ENCODE measurements around the gene TYROBP.

The TYROBP gene

DNA sequence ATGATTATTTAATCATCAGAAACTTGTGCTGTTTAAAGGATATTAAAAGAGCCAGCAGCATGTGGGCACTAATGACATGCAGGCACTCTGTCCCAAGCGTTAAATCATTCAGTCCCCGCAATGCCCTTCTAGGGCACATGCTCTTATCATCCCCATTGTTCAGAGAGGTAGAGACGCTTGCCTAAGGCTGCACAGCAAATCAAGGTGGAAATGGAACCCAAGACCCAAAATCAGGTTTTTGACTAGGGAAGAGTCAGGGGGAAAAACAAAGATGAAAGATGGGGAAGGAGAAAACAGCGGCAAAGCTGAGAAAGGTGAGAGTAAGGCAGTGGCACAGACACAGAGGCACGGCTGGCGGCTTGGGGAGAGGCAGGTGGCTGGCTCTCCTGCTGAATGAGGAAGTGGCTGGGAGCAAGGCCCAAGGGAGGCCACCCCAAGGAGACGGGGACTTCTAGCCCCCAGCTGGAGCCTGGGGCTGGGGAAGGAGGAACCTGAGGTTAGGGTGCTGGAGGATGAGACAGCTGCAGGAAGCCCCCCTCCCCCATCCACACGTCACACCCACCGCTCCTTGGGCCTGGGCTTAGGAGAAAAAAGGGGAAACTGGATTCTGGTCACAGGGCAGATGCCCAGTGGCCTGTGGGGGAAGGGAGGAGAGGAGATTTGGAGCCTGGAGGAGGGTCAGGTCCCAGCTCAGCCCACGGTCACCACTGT lies 1.0 kb upstream of the TYROBP start:
- CTCF ChIA-PET: interaction anchor here (1.7 to 4.4 kb wide), 4 partner anchors 11 to 25 kb away, joined by 6 to 16 read pairs (median 10); no protein-coding TSS in a partner anchor
- Histone ChIP-seq H3K27ac (ENCODE audit: insufficient read depth in 1 of 2, low read depth in 1 of 2, low read length in 2 of 2, poor library complexity in 1 of 2, severe bottlenecking in 2 of 2) (peak overlapping the region; percentile 85 to 90), H3K4me3 (ENCODE audit: control insufficient read depth in 1 of 7, extremely low read depth in 1 of 7, insufficient read depth in 4 of 7, low read depth in 2 of 7, low read length in 6 of 7) (peak overlapping the region in 5 of 7 experiments; percentile 22 to 68 (median 44)), H3K9me3 (ENCODE audit: control extremely low read depth in 1 of 5, control insufficient read depth in 4 of 5, insufficient read depth in 2 of 5, low read depth in 1 of 5, low read length in 4 of 5) (no peaks in the 10 kb centered on the region), H3K36me3 (ENCODE audit: control insufficient read depth in 4 of 4, insufficient read depth in 4 of 4, low read length in 3 of 4) (no peaks in the 10 kb centered on the region), H3K4me1 (ENCODE audit: control extremely low read depth in 1 of 4, control insufficient read depth in 4 of 4, insufficient read depth in 4 of 4, low read length in 3 of 4) (peaks cover 11 to 80% (median 55%) of the 10 kb centered on the region in 4 experiments), H3K27me3 (replicated peaks in 2 of 5; ENCODE audit: control insufficient read depth in 4 of 5, insufficient read depth in 5 of 5, low read length in 4 of 5) (no peaks in the 10 kb centered on the region)
- POLR2A ChIA-PET: interaction anchor here (0.8 to 2.1 kb wide), 7 partner anchors 9 to 29 kb away, joined by 3 to 15 read pairs (median 5); partner anchors contain the start of gene NFKBID
- WGBS (ENCODE audit: insufficient coverage): 28% methylated on average over 5 of the region's 10 CpGs
- peak; percentile 97 to 99 (median 99) for DNase-seq

DNA sequence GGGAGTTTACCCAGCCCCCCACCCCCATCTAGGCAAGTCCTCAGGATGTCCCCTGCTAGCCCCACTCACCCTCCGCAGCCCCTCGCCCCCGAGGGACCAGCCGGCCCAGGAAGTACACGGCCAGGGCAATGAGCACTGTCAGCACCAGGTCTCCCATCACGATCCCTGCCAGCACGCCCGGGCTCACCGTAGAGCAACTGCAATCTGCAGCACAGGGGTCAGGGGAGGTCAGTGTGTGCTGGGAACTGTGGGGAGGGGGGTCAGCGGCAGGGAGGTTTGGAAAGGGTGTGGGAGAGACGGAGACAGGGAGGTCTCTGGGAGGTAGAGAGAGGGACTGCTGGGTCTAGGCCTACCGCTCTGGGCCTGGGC lies 734 bp downstream of the TYROBP start:
- CTCF ChIA-PET: no interaction called here
- peaks cover 13 to 94% (median 73%) of the 10 kb centered on the region in 4 experiments for H3K4me1 ChIP-seq (ENCODE audit: control extremely low read depth in 1 of 4, control insufficient read depth in 4 of 4, insufficient read depth in 4 of 4, low read length in 3 of 4)
- DNase-seq: no peak

DNA sequence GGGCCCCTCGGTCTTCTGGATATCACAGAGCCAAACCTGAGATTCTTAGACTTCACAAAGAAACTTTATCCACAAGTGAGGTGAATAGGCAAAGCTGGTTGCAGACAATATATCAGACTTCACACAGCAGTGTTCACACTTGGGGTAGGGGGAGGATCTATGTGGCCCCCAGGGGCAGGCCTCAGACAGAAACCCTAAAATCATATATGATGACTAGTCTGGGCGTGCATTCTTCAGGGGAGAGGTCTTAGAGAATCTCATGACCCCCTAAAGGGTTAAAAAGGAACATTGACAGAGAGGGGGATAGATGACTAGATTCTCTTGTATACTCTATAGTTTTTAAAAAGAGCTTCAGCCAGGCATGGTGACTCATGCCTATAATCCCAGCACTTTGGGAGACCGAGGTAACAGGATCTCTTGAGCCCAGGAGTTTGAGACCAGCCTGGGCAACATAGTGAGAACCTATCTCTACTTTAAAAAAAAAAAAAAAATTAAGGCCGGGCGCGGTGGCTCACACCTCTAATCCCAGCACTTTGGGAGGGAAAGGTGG lies 2.8 kb downstream of the TYROBP start:
- Histone ChIP-seq H3K27ac (ENCODE audit: insufficient read depth in 1 of 2, low read depth in 1 of 2, low read length in 2 of 2, poor library complexity in 1 of 2, severe bottlenecking in 2 of 2) (peak overlapping the region; percentile 70 to 94), H3K4me1 (ENCODE audit: control extremely low read depth in 1 of 4, control insufficient read depth in 4 of 4, insufficient read depth in 4 of 4, low read length in 3 of 4) (peaks cover 21 to 93% (median 80%) of the 10 kb centered on the region in 4 experiments), H3K4me3 (ENCODE audit: control insufficient read depth in 1 of 7, extremely low read depth in 1 of 7, insufficient read depth in 4 of 7, low read depth in 2 of 7, low read length in 6 of 7) (peak overlapping the region in 3 of 7 experiments; percentile 2 to 27 (median 6)), H3K9me3 (ENCODE audit: control extremely low read depth in 1 of 5, control insufficient read depth in 4 of 5, insufficient read depth in 2 of 5, low read depth in 1 of 5, low read length in 4 of 5) (no peaks in the 10 kb centered on the region), H3K27me3 (replicated peaks in 2 of 5; ENCODE audit: control insufficient read depth in 4 of 5, insufficient read depth in 5 of 5, low read length in 4 of 5) (no peaks in the 10 kb centered on the region), H3K36me3 (ENCODE audit: control insufficient read depth in 4 of 4, insufficient read depth in 4 of 4, low read length in 3 of 4) (no peaks in the 10 kb centered on the region)
- DNase-seq: no peak
- ChIA-PET POLR2A (interaction anchor here (0.6 to 1.2 kb wide), 2 partner anchors 26 to 44 kb away, joined by 3 to 4 read pairs; no protein-coding TSS in a partner anchor), CTCF (interaction anchor here (0.7 to 3.1 kb wide), 5 partner anchors 20 to 26 kb away, joined by 3 to 11 read pairs (median 3); no protein-coding TSS in a partner anchor)
- 40% methylated on average over 1 of the region's 6 CpGs for WGBS (ENCODE audit: insufficient coverage)

More for the DNA sequence above, 734 bp downstream of the TYROBP start:
- H3K27ac ChIP-seq (ENCODE audit: insufficient read depth in 1 of 2, low read depth in 1 of 2, low read length in 2 of 2, poor library complexity in 1 of 2, severe bottlenecking in 2 of 2): peak overlapping the region in 1 of 2 experiments; percentile 90
- H3K36me3 ChIP-seq (ENCODE audit: control insufficient read depth in 4 of 4, insufficient read depth in 4 of 4, low read length in 3 of 4): no peaks in the 10 kb centered on the region
- H3K9me3 ChIP-seq (ENCODE audit: control extremely low read depth in 1 of 5, control insufficient read depth in 4 of 5, insufficient read depth in 2 of 5, low read depth in 1 of 5, low read length in 4 of 5): no peaks in the 10 kb centered on the region
- 90% methylated on average over 10 of the region's 12 CpGs for WGBS (ENCODE audit: insufficient coverage)
- peak overlapping the region in 3 of 7 experiments; percentile 56 to 66 (median 65) for H3K4me3 ChIP-seq (ENCODE audit: control insufficient read depth in 1 of 7, extremely low read depth in 1 of 7, insufficient read depth in 4 of 7, low read depth in 2 of 7, low read length in 6 of 7)
- no peaks in the 10 kb centered on the region for H3K27me3 ChIP-seq (replicated peaks in 2 of 5; ENCODE audit: control insufficient read depth in 4 of 5, insufficient read depth in 5 of 5, low read length in 4 of 5)
- POLR2A ChIA-PET: interaction anchor here (0.8 to 1.0 kb wide), 2 partner anchors 14 to 24 kb away, joined by 3 read pairs; no protein-coding TSS in a partner anchor

DNA sequence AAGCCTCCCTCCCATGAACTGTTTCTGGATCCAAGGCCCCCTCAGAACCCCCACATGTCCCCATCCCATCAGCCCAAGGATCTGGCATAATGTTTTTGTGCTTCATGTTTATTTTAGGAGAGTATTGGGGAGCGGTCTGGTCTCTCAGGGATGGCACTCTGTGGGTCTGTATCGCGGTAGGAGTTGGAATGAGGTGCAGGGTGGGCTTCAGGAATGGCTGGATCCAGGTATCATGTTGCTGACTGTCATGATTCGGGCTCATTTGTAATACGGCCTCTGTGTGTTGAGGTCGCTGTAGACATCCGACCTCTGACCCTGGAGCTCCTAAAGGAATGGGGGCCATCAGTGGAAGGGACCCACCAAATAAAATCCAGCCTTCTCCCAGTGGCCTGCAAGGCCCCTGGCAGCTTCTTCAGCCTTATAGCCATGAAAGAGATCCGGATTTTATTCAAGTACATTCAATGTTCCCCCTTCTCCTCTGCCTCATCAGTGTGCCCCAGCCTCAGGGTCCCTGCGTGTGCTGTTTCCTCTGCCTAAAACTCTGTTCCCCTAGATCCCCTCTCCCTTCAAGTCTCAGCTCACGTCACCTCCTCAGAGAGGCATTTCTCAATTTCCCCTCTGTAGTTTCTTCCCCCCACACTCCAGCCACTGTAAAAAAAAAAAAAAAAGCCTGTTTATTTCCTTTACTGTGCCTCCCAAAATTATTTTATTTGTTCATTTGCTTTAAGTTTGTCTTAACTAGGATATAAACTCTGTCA lies 3.6 kb downstream of the TYROBP start:
- Histone ChIP-seq H3K4me3 (ENCODE audit: control insufficient read depth in 1 of 7, extremely low read depth in 1 of 7, insufficient read depth in 4 of 7, low read depth in 2 of 7, low read length in 6 of 7) (peak overlapping the region in 4 of 7 experiments; percentile 27 to 90 (median 68)), H3K36me3 (ENCODE audit: control insufficient read depth in 4 of 4, insufficient read depth in 4 of 4, low read length in 3 of 4) (no peaks in the 10 kb centered on the region), H3K9me3 (ENCODE audit: control extremely low read depth in 1 of 5, control insufficient read depth in 4 of 5, insufficient read depth in 2 of 5, low read depth in 1 of 5, low read length in 4 of 5) (no peaks in the 10 kb centered on the region), H3K4me1 (ENCODE audit: control extremely low read depth in 1 of 4, control insufficient read depth in 4 of 4, insufficient read depth in 4 of 4, low read length in 3 of 4) (peaks cover 21 to 86% (median 74%) of the 10 kb centered on the region in 4 experiments), H3K27me3 (replicated peaks in 2 of 5; ENCODE audit: control insufficient read depth in 4 of 5, insufficient read depth in 5 of 5, low read length in 4 of 5) (no peaks in the 10 kb centered on the region), H3K27ac (ENCODE audit: insufficient read depth in 1 of 2, low read depth in 1 of 2, low read length in 2 of 2, poor library complexity in 1 of 2, severe bottlenecking in 2 of 2) (peak overlapping the region; percentile 70 to 94)
- POLR2A ChIA-PET: interaction anchor here (1.2 kb wide), 1 partner anchor 27 kb away, joined by 4 read pairs; no protein-coding TSS in a partner anchor
- WGBS (ENCODE audit: insufficient coverage): 73% methylated on average over 10 of the region's 10 CpGs
- CTCF ChIA-PET: interaction anchor here (0.7 to 3.1 kb wide), 5 partner anchors 19 to 27 kb away, joined by 3 to 11 read pairs (median 3); no protein-coding TSS in a partner anchor
- DNase-seq: peak in 2 of 3 donors; percentile 52 to 61

DNA sequence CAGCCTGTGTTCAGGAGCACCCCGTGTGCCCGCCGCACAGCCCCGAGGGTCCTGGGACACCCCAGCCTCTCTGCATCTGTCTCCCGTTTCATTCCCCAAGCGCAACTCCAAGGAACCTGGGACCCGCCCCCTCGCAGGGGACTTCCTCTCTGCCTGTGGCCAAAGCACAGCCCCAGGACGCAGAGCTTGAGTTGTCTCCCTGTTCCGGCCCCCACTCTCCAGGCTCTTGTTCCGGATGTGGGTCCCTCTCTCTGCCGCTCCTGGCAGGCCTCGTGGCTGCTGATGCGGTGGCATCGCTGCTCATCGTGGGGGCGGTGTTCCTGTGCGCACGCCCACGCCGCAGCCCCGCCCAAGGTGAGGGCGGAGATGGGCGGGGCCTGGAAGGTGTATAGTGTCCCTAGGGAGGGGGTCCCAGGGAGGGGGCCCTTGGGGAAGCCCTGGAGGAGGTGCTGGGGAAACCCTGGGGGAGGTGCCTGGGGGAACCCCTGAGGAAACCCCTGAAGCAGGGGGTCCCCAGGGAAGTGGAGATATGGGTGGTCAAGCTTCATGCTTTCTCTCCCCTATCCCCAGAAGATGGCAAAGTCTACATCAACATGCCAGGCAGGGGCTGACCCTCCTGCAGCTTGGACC lies 4.4 kb downstream of the TYROBP start:
- Histone ChIP-seq H3K36me3 (ENCODE audit: control insufficient read depth in 4 of 4, insufficient read depth in 4 of 4, low read length in 3 of 4) (peaks cover 0 to under 1% (median 0%) of the 10 kb centered on the region in 4 experiments), H3K9me3 (ENCODE audit: control extremely low read depth in 1 of 5, control insufficient read depth in 4 of 5, insufficient read depth in 2 of 5, low read depth in 1 of 5, low read length in 4 of 5) (no peaks in the 10 kb centered on the region), H3K27me3 (replicated peaks in 2 of 5; ENCODE audit: control insufficient read depth in 4 of 5, insufficient read depth in 5 of 5, low read length in 4 of 5) (no peaks in the 10 kb centered on the region), H3K4me1 (ENCODE audit: control extremely low read depth in 1 of 4, control insufficient read depth in 4 of 4, insufficient read depth in 4 of 4, low read length in 3 of 4) (peaks cover 17 to 82% (median 71%) of the 10 kb centered on the region in 4 experiments), H3K27ac (ENCODE audit: insufficient read depth in 1 of 2, low read depth in 1 of 2, low read length in 2 of 2, poor library complexity in 1 of 2, severe bottlenecking in 2 of 2) (peak overlapping the region; percentile 80 to 94), H3K4me3 (ENCODE audit: control insufficient read depth in 1 of 7, extremely low read depth in 1 of 7, insufficient read depth in 4 of 7, low read depth in 2 of 7, low read length in 6 of 7) (peak overlapping the region; percentile 16 to 90 (median 84))
- ChIA-PET CTCF (interaction anchor here (1.2 to 3.1 kb wide), 2 partner anchors 8 to 23 kb away, joined by 3 to 11 read pairs; no protein-coding TSS in a partner anchor), POLR2A (interaction anchor here (0.6 to 1.0 kb wide), 3 partner anchors 22 to 485 kb away, joined by 3 to 4 read pairs (median 4); no protein-coding TSS in a partner anchor)
- 0% methylated on average over 12 of the region's 24 CpGs for WGBS (ENCODE audit: insufficient coverage)
- DNase-seq: peak; percentile 94 to 98 (median 97)

DNA sequence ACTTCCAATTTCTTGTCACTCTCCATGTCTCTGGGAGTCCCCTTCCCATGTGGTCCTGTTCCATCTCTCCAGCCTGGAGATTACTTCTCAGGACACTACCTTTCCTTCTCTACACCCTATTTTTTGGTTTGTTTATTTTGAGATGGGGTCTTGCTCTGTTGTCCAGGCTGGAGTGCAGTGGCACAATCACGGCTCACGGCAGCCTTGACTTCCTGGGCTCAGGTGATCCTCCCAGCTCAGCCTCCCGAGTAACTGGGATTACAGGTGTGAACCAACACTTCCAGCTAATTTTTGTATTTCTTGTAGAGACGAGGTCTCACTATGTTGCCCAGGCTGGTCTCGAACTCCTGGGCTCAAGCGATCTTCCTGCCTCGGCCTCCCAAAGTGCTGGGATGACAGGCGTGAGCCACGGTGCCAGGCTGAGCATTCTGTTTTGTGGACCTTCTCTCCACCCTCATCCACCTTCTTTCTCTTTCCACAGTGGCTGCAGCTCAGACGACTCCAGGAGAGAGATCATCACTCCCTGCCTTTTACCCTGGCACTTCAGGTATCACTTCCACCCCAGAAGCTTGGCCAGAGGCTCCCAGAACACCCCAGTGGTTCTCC lies 5.1 kb downstream of the TYROBP start:
- no peaks in the 10 kb centered on the region for H3K9me3 ChIP-seq (ENCODE audit: control extremely low read depth in 1 of 5, control insufficient read depth in 4 of 5, insufficient read depth in 2 of 5, low read depth in 1 of 5, low read length in 4 of 5)
- peaks cover 15 to 82% (median 70%) of the 10 kb centered on the region in 4 experiments for H3K4me1 ChIP-seq (ENCODE audit: control extremely low read depth in 1 of 4, control insufficient read depth in 4 of 4, insufficient read depth in 4 of 4, low read length in 3 of 4)
- no peak for DNase-seq
- H3K36me3 ChIP-seq (ENCODE audit: control insufficient read depth in 4 of 4, insufficient read depth in 4 of 4, low read length in 3 of 4): peaks cover 0 to 8% (median 0%) of the 10 kb centered on the region in 4 experiments
- ChIA-PET POLR2A (interaction anchor here (1.0 kb wide), 2 partner anchors 21 to 28 kb away, joined by 4 read pairs; no protein-coding TSS in a partner anchor), CTCF (interaction anchor here (1.2 to 3.1 kb wide), 2 partner anchors 9 to 23 kb away, joined by 3 to 11 read pairs; no protein-coding TSS in a partner anchor)
- no peaks in the 10 kb centered on the region for H3K27me3 ChIP-seq (replicated peaks in 2 of 5; ENCODE audit: control insufficient read depth in 4 of 5, insufficient read depth in 5 of 5, low read length in 4 of 5)
- H3K4me3 ChIP-seq (ENCODE audit: control insufficient read depth in 1 of 7, extremely low read depth in 1 of 7, insufficient read depth in 4 of 7, low read depth in 2 of 7, low read length in 6 of 7): peak overlapping the region; percentile 16 to 90 (median 84)
- peak overlapping the region; percentile 80 to 94 for H3K27ac ChIP-seq (ENCODE audit: insufficient read depth in 1 of 2, low read depth in 1 of 2, low read length in 2 of 2, poor library complexity in 1 of 2, severe bottlenecking in 2 of 2)
- 68% methylated on average over 7 of the region's 10 CpGs for WGBS (ENCODE audit: insufficient coverage)

Measured in common myeloid progenitor, CD34-positive (primary cell).